Raji (cell line): ENCODE measurements around the gene SPATA31A7.
"Not testable (repeated sequence)": the region's sequence is repeated elsewhere in the genome, so short reads cannot be mapped to it uniquely, and the experiment has no call there.

Source experiments
- POLR2A ChIP-seq: IDR thresholded peaks from 2 replicates; pipeline ENCODE4 v1.6.1; 2011; ENCODE audit warnings: low read depth, low read length, control low read depth; ENCODE audit not compliant: insufficient read depth

The SPATA31A7 gene

DNA sequence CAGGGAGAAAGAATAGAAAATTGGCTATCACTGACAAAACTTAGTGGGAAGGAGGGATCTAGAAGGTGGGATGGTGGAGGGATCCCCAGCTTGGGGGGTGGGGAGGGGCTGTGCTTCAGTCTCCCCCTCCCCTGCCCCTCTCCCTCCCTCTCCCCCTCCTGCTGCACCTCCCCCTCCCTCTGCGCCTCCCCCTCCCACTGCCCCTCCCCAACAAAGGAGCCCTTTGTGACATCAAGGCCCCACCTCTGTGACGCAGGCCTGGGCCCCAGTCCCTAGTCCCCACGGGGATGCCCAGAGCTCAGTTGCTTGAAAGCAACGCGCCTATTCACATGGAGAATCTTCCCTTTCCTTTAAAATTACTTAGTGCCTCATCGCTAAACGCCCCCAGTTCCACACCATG is at the start of gene SPATA31A7:
SPATA31A7 (plus strand) TSS at position 301 of the 400 bp plus-strand sequence; CDS start at position 330, 29 bp downstream.
- TF ChIP-seq POLR2A = not testable (repeated sequence)
